Measurements from ENCODE around the gene CTBS. TPM values are rescaled to one million over a fixed set of nuclear protein-coding genes. Genes with fewer than 3 reads are reported as not detected.

CTBS gene
- total and polyA plus RNA-seq, 2 of the 13 experiments (the other 11 are each of a cell fraction or from before 2014, with no cell fraction given): 4.7 to 12.4 TPM

DNA sequence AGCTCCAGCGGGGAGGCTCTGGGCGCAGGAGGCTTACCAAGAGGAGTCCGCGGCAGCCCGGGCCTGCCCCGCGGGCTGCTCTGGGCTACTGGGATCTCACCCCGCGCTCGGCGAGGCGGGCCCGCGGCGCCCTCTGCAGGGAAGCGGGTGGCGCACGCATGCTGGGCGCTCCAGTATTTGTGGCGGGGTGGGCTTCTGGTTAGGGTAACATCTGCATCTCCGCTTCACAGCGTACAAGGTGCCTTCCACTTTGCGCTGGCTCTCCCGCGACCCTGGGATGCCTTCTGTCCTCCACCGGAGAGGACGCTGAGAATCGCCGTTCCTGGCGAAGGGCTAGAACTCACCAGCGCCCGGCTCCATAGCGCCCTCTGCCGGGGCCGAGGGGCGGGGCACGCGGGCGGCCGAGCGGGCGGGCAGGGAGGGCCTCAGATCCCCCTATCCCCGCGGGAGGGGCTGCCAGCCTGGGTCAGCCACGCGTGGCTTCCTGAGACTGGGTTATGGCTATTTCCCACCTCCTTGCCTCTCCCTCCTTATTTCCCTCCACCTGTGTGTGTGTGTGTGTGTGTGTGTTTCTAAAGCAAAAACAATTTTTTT lies 46.6 kb upstream of the CTBS start (continued):
- peak; percentile 9; the same call in 1 of the 2 replicates for TF ChIP-seq ADNP (CRISPR knock-in tag; IDR thresholded peaks at IDR 0.05)
- peak; percentile 44; the same call in 1 of the 2 replicates for TF ChIP-seq MED13 (CRISPR knock-in tag; IDR thresholded peaks at IDR 0.05)
- TF ChIP-seq, protein P1, sequence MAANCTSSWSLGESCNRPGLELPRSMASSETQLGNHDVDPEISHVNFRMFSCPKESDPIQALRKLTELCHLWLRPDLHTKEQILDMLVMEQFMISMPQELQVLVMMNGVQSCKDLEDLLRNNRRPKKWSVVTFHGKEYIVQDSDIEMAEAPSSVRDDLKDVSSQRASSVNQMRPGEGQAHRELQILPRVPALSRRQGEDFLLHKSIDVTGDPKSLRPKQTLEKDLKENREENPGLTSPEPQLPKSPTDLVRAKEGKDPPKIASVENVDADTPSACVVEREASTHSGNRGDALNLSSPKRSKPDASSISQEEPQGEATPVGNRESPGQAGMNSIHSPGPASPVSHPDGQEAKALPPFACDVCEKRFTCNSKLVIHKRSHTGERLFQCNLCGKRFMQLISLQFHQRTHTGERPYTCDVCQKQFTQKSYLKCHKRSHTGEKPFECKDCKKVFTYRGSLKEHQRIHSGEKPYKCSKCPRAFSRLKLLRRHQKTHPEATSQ (CRISPR knock-in tag; IDR thresholded peaks at IDR 0.05; ENCODE audit: borderline replicate concordance): 0 out of 2 replicates have a peak, but pooled peaks have one; percentile 41
- TF ChIP-seq ZMAT3 (CRISPR knock-in tag; conservative IDR thresholded peaks at IDR 0.05): no peak
- TF ChIP-seq DMAP1 (CRISPR knock-in tag; IDR thresholded peaks at IDR 0.05): peak; percentile 36; the same call in 1 of the 2 replicates
- TF ChIP-seq, protein P2, sequence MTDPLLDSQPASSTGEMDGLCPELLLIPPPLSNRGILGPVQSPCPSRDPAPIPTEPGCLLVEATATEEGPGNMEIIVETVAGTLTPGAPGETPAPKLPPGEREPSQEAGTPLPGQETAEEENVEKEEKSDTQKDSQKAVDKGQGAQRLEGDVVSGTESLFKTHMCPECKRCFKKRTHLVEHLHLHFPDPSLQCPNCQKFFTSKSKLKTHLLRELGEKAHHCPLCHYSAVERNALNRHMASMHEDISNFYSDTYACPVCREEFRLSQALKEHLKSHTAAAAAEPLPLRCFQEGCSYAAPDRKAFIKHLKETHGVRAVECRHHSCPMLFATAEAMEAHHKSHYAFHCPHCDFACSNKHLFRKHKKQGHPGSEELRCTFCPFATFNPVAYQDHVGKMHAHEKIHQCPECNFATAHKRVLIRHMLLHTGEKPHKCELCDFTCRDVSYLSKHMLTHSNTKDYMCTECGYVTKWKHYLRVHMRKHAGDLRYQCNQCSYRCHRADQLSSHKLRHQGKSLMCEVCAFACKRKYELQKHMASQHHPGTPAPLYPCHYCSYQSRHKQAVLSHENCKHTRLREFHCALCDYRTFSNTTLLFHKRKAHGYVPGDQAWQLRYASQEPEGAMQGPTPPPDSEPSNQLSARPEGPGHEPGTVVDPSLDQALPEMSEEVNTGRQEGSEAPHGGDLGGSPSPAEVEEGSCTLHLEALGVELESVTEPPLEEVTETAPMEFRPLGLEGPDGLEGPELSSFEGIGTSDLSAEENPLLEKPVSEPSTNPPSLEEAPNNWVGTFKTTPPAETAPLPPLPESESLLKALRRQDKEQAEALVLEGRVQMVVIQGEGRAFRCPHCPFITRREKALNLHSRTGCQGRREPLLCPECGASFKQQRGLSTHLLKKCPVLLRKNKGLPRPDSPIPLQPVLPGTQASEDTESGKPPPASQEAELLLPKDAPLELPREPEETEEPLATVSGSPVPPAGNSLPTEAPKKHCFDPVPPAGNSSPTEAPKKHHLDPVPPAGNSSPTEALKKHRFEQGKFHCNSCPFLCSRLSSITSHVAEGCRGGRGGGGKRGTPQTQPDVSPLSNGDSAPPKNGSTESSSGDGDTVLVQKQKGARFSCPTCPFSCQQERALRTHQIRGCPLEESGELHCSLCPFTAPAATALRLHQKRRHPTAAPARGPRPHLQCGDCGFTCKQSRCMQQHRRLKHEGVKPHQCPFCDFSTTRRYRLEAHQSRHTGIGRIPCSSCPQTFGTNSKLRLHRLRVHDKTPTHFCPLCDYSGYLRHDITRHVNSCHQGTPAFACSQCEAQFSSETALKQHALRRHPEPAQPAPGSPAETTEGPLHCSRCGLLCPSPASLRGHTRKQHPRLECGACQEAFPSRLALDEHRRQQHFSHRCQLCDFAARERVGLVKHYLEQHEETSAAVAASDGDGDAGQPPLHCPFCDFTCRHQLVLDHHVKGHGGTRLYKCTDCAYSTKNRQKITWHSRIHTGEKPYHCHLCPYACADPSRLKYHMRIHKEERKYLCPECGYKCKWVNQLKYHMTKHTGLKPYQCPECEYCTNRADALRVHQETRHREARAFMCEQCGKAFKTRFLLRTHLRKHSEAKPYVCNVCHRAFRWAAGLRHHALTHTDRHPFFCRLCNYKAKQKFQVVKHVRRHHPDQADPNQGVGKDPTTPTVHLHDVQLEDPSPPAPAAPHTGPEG (CRISPR knock-in tag; IDR thresholded peaks at IDR 0.05): peak; percentile 93
- 0 out of 4 replicates have a peak, but pooled peaks of 1 of the 2 experiments have one; percentile 29 for TF ChIP-seq KLF16 (CRISPR knock-in tag; IDR thresholded peaks at IDR 0.05)
- TF ChIP-seq, protein P3, sequence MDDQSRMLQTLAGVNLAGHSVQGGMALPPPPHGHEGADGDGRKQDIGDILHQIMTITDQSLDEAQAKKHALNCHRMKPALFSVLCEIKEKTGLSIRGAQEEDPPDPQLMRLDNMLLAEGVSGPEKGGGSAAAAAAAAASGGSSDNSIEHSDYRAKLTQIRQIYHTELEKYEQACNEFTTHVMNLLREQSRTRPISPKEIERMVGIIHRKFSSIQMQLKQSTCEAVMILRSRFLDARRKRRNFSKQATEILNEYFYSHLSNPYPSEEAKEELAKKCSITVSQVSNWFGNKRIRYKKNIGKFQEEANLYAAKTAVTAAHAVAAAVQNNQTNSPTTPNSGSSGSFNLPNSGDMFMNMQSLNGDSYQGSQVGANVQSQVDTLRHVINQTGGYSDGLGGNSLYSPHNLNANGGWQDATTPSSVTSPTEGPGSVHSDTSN (CRISPR knock-in tag; IDR thresholded peaks at IDR 0.05; ENCODE audit: borderline replicate concordance): no peak
- 0 out of 2 replicates have a peak, but pooled peaks have one; percentile 46 for TF ChIP-seq ZNF543 (CRISPR knock-in tag; IDR thresholded peaks at IDR 0.05)
- TF ChIP-seq ZNF546 (CRISPR knock-in tag; conservative IDR thresholded peaks at IDR 0.05): no peak
- TF ChIP-seq REPIN1 (CRISPR knock-in tag; IDR thresholded peaks at IDR 0.05; ENCODE audit: borderline replicate concordance, low read depth): peak; percentile 73; the same call in 1 of the 2 replicates
- TF ChIP-seq RAD21 (CRISPR knock-in tag; IDR thresholded peaks at IDR 0.05): peak; percentile 77
- TF ChIP-seq ZBTB7B (CRISPR knock-in tag; IDR thresholded peaks at IDR 0.05): peak; percentile 68
- 0 out of 2 replicates have a peak, but pooled peaks have one; percentile 60 for TF ChIP-seq ZNF234 (CRISPR knock-in tag; conservative IDR thresholded peaks at IDR 0.05)
- TF ChIP-seq SOX6 (IDR thresholded peaks at IDR 0.05): no peak
- peak; percentile 33; the same call in 1 of the 2 replicates for TF ChIP-seq SOX6 (CRISPR knock-in tag; IDR thresholded peaks at IDR 0.05)
- peak; percentile 60 for TF ChIP-seq ZNF501 (CRISPR knock-in tag; IDR thresholded peaks at IDR 0.05)
- TF ChIP-seq KLF12 (CRISPR knock-in tag; IDR thresholded peaks at IDR 0.05; ENCODE audit: borderline replicate concordance): 0 out of 2 replicates have a peak, but pooled peaks have one; percentile 33
- TF ChIP-seq SMC3 (IDR thresholded peaks at IDR 0.05; ENCODE audit: low read length): no peak
- TF ChIP-seq, protein P4, sequence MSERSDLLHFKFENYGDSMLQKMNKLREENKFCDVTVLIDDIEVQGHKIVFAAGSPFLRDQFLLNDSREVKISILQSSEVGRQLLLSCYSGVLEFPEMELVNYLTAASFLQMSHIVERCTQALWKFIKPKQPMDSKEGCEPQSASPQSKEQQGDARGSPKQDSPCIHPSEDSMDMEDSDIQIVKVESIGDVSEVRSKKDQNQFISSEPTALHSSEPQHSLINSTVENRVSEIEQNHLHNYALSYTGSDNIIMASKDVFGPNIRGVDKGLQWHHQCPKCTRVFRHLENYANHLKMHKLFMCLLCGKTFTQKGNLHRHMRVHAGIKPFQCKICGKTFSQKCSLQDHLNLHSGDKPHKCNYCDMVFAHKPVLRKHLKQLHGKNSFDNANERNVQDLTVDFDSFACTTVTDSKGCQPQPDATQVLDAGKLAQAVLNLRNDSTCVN (CRISPR knock-in tag; IDR thresholded peaks at IDR 0.05; ENCODE audit: borderline replicate concordance): peak; percentile 42; the same call in 1 of the 2 replicates
- TF ChIP-seq SALL1 (CRISPR knock-in tag; IDR thresholded peaks at IDR 0.05): peak; percentile 61; the same call in 1 of the 2 replicates

Measured in HepG2 (cell line).